ENCODE data around the gene RWDD3.

- TF ChIP-seq CTCF (conservative IDR thresholded peaks at IDR 0.05; ENCODE audit: low read depth, low read length), result no peak
- TF ChIP-seq, protein P1, sequence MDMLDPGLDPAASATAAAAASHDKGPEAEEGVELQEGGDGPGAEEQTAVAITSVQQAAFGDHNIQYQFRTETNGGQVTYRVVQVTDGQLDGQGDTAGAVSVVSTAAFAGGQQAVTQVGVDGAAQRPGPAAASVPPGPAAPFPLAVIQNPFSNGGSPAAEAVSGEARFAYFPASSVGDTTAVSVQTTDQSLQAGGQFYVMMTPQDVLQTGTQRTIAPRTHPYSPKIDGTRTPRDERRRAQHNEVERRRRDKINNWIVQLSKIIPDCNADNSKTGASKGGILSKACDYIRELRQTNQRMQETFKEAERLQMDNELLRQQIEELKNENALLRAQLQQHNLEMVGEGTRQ (IDR thresholded peaks at IDR 0.05; ENCODE audit: low read depth, low read length), result no peak
- TF ChIP-seq ELK1 (IDR thresholded peaks at IDR 0.05; ENCODE audit: borderline replicate concordance, low read depth, low read length), result no peak
- no peak for TF ChIP-seq RFX5 (IDR thresholded peaks at IDR 0.05; ENCODE audit: low read depth, low read length)
- TF ChIP-seq RCOR1 (IDR thresholded peaks at IDR 0.05; ENCODE audit: insufficient replicate concordance, low read length), result no peak
- no peak for TF ChIP-seq SMC3 (IDR thresholded peaks at IDR 0.05; ENCODE audit: low read depth, low read length)
- no peak for TF ChIP-seq MAFK (IDR thresholded peaks at IDR 0.05; ENCODE audit: low read depth, low read length)
- no peak for TF ChIP-seq POLR2A (IDR thresholded peaks at IDR 0.05; ENCODE audit: low read depth, low read length)
- no peak for TF ChIP-seq CHD1 (IDR thresholded peaks at IDR 0.05; ENCODE audit: low read depth, low read length)
- no peak for TF ChIP-seq FOS (IDR thresholded peaks at IDR 0.05; ENCODE audit: low read depth, low read length)
- no peak for TF ChIP-seq NFE2L2 (IDR thresholded peaks at IDR 0.05; ENCODE audit: low read depth, low read length)
- no peak for TF ChIP-seq RAD21 (IDR thresholded peaks at IDR 0.05; ENCODE audit: low read length)
- no peak for TF ChIP-seq MXI1 (IDR thresholded peaks at IDR 0.05; ENCODE audit: borderline replicate concordance, low read depth, low read length)
These were observed 38.0 kb upstream of the RWDD3 start for GRCh38 chr1:95196017-95196416.
